Measurements from ENCODE around the gene ALPL.

The ALPL gene

GRCh38 chr1:21597753-21598152 is 88.5 kb downstream of the ALPL start:
- DNase-seq (ENCODE audit: low spot score) = no peak
- TF ChIP-seq, protein P1, sequence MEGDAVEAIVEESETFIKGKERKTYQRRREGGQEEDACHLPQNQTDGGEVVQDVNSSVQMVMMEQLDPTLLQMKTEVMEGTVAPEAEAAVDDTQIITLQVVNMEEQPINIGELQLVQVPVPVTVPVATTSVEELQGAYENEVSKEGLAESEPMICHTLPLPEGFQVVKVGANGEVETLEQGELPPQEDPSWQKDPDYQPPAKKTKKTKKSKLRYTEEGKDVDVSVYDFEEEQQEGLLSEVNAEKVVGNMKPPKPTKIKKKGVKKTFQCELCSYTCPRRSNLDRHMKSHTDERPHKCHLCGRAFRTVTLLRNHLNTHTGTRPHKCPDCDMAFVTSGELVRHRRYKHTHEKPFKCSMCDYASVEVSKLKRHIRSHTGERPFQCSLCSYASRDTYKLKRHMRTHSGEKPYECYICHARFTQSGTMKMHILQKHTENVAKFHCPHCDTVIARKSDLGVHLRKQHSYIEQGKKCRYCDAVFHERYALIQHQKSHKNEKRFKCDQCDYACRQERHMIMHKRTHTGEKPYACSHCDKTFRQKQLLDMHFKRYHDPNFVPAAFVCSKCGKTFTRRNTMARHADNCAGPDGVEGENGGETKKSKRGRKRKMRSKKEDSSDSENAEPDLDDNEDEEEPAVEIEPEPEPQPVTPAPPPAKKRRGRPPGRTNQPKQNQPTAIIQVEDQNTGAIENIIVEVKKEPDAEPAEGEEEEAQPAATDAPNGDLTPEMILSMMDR (IDR thresholded peaks at IDR 0.05; ENCODE audit: extremely low read depth, missing control alignments) = no peak

DNA sequence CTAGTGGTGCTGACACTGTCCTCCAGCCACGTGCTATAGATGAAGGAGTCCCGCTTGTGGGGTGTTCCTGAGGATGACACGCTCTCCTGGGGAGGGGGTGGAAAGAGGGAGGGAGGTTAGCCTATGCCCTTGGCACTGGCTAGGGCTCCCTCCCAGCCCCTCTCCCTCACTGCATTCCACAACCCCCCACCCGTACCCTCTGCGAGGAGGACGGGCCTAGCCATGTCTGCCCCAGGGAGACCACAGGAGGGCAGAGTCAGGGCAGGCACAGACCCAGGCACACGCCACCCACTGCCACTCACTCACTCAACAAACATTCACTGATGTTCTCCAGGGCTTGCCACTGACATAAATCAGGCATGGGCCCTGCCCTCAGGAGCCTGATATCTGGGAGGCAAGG is 89.2 kb downstream of the ALPL start:
- DNase-seq (ENCODE audit: low spot score) = no peak
- TF ChIP-seq, protein P1 (IDR thresholded peaks at IDR 0.05; ENCODE audit: extremely low read depth, missing control alignments) = no peak

GRCh38 chr1:21598904-21599303 is 89.7 kb downstream of the ALPL start:
- TF ChIP-seq, protein P1 (IDR thresholded peaks at IDR 0.05; ENCODE audit: extremely low read depth, missing control alignments) = no peak
- no peak for DNase-seq (ENCODE audit: low spot score)

DNA sequence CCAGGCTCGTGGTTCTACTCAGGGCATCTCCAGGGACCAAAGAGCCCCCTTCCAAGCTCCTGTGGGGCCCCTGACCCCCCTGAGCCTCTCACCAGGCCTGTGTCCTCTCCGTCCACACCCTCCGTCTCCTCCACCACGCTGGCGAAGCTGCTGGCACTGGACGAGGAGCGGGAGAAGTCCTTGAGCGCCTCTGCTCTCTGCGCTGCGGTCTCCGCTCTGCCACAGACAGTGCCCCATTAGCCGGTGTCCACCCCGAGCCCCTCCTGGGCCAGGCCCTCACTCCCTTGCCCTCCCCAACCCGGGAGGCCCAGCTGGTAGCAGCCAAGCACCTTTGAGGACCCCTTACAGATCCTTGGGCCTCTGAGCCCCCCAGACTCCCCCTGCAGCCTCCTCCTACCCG is 90.2 kb downstream of the ALPL start:
- no peak for DNase-seq (ENCODE audit: low spot score)

GRCh38 chr1:21601278-21602048 is 92.2 kb downstream of the ALPL start:
- TF ChIP-seq, protein P1 (IDR thresholded peaks at IDR 0.05; ENCODE audit: extremely low read depth, missing control alignments) = no peak
- no peak for DNase-seq (ENCODE audit: low spot score)

More for the DNA sequence above, 90.2 kb downstream of the ALPL start:
- TF ChIP-seq, protein P1 (IDR thresholded peaks at IDR 0.05; ENCODE audit: extremely low read depth, missing control alignments) = no peak

DNA sequence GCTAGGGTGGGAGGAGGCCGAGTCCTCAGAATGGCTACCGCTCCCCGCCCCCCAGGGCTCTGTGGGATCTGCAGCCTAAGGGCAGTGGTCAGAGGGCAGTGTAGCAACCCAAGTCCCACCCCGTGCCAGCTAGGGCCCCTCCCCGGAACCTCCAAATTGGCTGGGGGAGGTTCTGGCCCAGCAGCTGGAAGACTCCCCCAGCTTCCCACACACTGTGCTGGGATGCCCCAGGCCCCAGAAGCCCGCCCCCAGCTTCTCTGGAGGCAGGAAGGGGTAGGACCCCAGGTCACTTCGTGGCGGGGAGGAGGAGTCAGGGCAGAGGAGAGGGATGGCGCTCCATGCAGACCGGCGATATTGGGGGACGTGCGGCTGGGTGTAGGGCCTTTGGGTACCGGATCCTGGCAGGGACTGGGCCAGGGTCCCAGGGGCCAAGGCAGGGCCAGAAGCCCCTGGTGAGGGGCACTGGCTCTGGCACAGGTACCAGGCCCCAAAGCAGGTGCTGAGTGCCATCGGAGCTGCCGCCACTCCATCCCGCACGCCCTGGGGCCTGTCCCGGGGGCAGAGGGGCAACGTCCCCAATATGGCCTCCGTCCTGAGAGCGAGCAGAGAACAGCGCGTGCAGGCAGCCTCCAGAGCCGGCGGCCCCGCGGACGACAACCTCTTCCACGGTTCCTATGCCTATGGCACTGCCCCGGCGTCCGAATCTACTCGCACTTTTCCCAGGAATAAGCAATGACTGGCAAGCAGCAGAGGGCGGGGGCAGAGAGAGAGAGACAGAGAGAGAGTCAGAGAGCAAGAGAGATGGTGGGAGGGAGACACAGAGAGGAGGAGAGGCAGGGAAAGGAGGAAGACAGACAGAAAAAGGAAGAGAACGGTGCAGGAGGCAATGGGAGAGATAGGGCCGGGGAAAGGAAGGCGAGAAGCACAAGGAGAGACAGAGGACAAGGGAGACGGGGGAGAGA is 94.2 kb downstream of the ALPL start:
- TF ChIP-seq, protein P1 (IDR thresholded peaks at IDR 0.05; ENCODE audit: extremely low read depth, missing control alignments) = no peak
- no peak for DNase-seq (ENCODE audit: low spot score)
